GM23248 (cell line): ENCODE measurements around the gene RBFOX2.

ENCODE experiments used
- EZH2 ChIP-seq: fragments of 200-600 bp; sonication (generic); IDR thresholded peaks from 2 replicates; pipeline ENCODE4 v1.6.1; 2018; ENCODE audit warnings: antibody characterized with exemption, mild to moderate bottlenecking; ENCODE audit not compliant: insufficient read depth, poor library complexity, severe bottlenecking
- EZH2phosphoT487 ChIP-seq: fragments of 200-600 bp; sonication (generic); IDR thresholded peaks from 2 replicates; pipeline ENCODE4 v1.6.1; 2018; ENCODE audit warnings: antibody characterized with exemption, moderate library complexity, mild to moderate bottlenecking, low read depth; ENCODE audit not compliant: insufficient read depth

GRCh38 chr22:35967046-35967397, 61.6 kb downstream of the RBFOX2 start:
- TF ChIP-seq EZH2phosphoT487 (no peak), EZH2 (no peak)
